ENCODE data around the gene NR4A1. TPM values are rescaled to one million over a fixed set of nuclear protein-coding genes. Genes with fewer than 3 reads are reported as not detected.

NR4A1 gene
- total RNA-seq, 1 experiment from 2014 or later, result 25.8 TPM

DNA sequence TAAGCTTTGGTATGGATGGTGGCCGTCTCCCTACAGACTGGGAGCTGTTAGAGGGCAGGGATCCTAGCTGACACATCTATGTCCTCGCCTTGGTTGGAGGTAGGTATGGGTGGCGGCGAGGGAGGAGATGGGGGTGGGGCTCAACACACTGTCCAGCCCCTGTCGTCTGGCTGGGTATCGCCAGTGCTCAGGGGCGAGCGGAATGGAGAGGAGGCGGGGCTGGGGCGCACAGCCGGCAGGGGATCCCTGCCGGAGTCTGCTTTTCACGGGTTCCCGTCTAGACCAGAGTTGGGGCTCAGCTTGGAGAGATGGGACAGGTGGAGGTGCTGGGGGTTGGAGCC lies 28.4 kb upstream of the NR4A1 start:
- no peak overlapping the region for H3K27ac Mint-ChIP-seq
- Histone ChIP-seq H2AFZ (ENCODE audit: low read length) (no peak overlapping the region), H4K91ac (ENCODE audit: insufficient read length, low read depth, low read length) (no peak overlapping the region), H4K8ac (replicated peaks; ENCODE audit: insufficient read length, low read depth, low read length) (no peak overlapping the region), H2BK20ac (ENCODE audit: low read depth, low read length, poor library complexity, severe bottlenecking) (no peak overlapping the region), H3K27ac (ENCODE audit: insufficient read length, low read depth, low read length) (no peak overlapping the region), H2BK5ac (ENCODE audit: insufficient read length, low read length) (no peak overlapping the region), H3K79me2 (ENCODE audit: insufficient read depth, low read length) (no peaks in the 10 kb centered on the region), H3K9ac (ENCODE audit: extremely low read depth, insufficient read length, low read length) (no peak overlapping the region), H3K79me1 (ENCODE audit: insufficient read depth, low read depth, low read length, poor library complexity, severe bottlenecking) (no peaks in the 10 kb centered on the region), H2AK5ac (ENCODE audit: insufficient read length, low read length) (no peak overlapping the region), H4K20me1 (ENCODE audit: control insufficient read depth, insufficient read depth, insufficient read length) (no peaks in the 10 kb centered on the region), H3K4ac (ENCODE audit: low read depth, low read length) (no peak overlapping the region), H3K27me3 (ENCODE audit: insufficient read depth, low read length) (peaks cover 5% of the 10 kb centered on the region; the same call in 1 of the 2 replicates), H3K9me3 (ENCODE audit: control insufficient read depth, low read depth, low read length) (no peaks in the 10 kb centered on the region), H3K18ac (ENCODE audit: insufficient read length, low read depth, low read length) (no peak overlapping the region), H3K4me1 (ENCODE audit: insufficient read depth, low read length) (peaks cover 5% of the 10 kb centered on the region), H3T11ph (ENCODE audit: low read length) (no peak overlapping the region), H4K5ac (ENCODE audit: insufficient read length, low read depth, low read length) (no peak overlapping the region), H2BK120ac (ENCODE audit: low read depth, low read length, poor library complexity, severe bottlenecking) (no peak overlapping the region), H3K14ac (ENCODE audit: insufficient read depth, low read length) (no peak overlapping the region; the same call in 1 of the 2 replicates), H3K4me2 (ENCODE audit: insufficient read depth, insufficient read length, low read length) (peak overlapping the region; percentile 66), H2BK15ac (ENCODE audit: low read depth, low read length) (no peak overlapping the region), H3K23me2 (ENCODE audit: insufficient read length, low read depth, low read length, poor library complexity, severe bottlenecking) (peaks cover 16% of the 10 kb centered on the region), H2BK12ac (ENCODE audit: insufficient read length, low read depth, low read length) (no peak overlapping the region), H3K23ac (ENCODE audit: insufficient read length, low read depth, low read length) (no peak overlapping the region), H3K56ac (ENCODE audit: insufficient read length, low read depth, low read length) (no peak overlapping the region)
- H3K27me3 Mint-ChIP-seq (ENCODE audit: low read depth), result peaks cover 72% of the 10 kb centered on the region
- no peaks in the 10 kb centered on the region; a peak in 1 of 5 replicates for H3K9me3 Mint-ChIP-seq
- H3K4me3 Mint-ChIP-seq, result peak overlapping the region; percentile 62 to 81
- TF ChIP-seq, protein P1, sequence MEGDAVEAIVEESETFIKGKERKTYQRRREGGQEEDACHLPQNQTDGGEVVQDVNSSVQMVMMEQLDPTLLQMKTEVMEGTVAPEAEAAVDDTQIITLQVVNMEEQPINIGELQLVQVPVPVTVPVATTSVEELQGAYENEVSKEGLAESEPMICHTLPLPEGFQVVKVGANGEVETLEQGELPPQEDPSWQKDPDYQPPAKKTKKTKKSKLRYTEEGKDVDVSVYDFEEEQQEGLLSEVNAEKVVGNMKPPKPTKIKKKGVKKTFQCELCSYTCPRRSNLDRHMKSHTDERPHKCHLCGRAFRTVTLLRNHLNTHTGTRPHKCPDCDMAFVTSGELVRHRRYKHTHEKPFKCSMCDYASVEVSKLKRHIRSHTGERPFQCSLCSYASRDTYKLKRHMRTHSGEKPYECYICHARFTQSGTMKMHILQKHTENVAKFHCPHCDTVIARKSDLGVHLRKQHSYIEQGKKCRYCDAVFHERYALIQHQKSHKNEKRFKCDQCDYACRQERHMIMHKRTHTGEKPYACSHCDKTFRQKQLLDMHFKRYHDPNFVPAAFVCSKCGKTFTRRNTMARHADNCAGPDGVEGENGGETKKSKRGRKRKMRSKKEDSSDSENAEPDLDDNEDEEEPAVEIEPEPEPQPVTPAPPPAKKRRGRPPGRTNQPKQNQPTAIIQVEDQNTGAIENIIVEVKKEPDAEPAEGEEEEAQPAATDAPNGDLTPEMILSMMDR (conservative IDR thresholded peaks at IDR 0.05), result no peak
- H3K4me1 Mint-ChIP-seq, result peaks cover 23 to 39% of the 10 kb centered on the region in 2 experiments
- no peaks in the 10 kb centered on the region; a peak in 1 of 7 replicates for H3K36me3 Mint-ChIP-seq (ENCODE audit: insufficient read depth in 1 of 3, low read depth in 3 of 3)
- WGBS (ENCODE audit: extremely low coverage, insufficient read length, low lambda C conversion rate), result no CpG with 5 or more reads among the region's 14 CpGs
- DNase-seq, result peak; percentile 83

Measured in H9 (cell line).